CD4-positive, alpha-beta T cell treated with Interleukin-6 for 4 hours (primary cell): ENCODE data around the gene RELN.

ENCODE experiments used
- DNase-seq: peaks from one replicate; pipeline ENCODE4 v3.0.0-alpha.2; 2020; ENCODE audit warnings: mixed read lengths

RELN gene

GRCh38 chr7:103446049-103446520 is 543.4 kb downstream of the RELN start, which contains the start of gene SLC26A5:
Gene SLC26A5, minus strand, starts transcription at chr7:103446207. Its CDS starts 24,693 bp downstream, at chr7:103421514.
- DNase-seq, result no peak

GRCh38 chr7:103445228-103446048 is 544.0 kb downstream of the RELN start:
- no peak for DNase-seq

- no peak for DNase-seq
Observed at GRCh38 chr7:103439661-103440060, 549.8 kb downstream of the RELN start.

GRCh38 chr7:103437623-103438022 is 551.8 kb downstream of the RELN start:
- no peak for DNase-seq

- no peak for DNase-seq
Observed at GRCh38 chr7:103432712-103433111, 556.7 kb downstream of the RELN start.

GRCh38 chr7:103425177-103425576 is 564.3 kb downstream of the RELN start:
- DNase-seq, result no peak

- DNase-seq, result no peak
Observed at GRCh38 chr7:103423467-103424179, 565.8 kb downstream of the RELN start.
